Cardiac muscle cell (in vitro differentiated cells and primary cell): ENCODE measurements around the gene TCF12. TPM values are rescaled to one million over a fixed set of nuclear protein-coding genes. Genes with fewer than 3 reads are reported as not detected.

Source experiments
- DNase-seq, 2 donors: peaks; one replicate each; pipeline versions ENCODE4 v3.0.0 to v3.0.0-alpha.2; 2010 to 2017; ENCODE audit warnings: low read depth in 1 of 2, low spot score in 1 of 2
- H3K27ac ChIP-seq: fragments of 200-600 bp; sonication (generic); 2 replicates; pipeline ENCODE4 v1.5.1; 2016
- H3K27me3 ChIP-seq: fragments of 200-600 bp; sonication (generic); 2 replicates; pipeline ENCODE4 v1.6.0; 2016; ENCODE audit warnings: control low read depth
- H3K36me3 ChIP-seq: fragments of 200-600 bp; sonication (generic); 2 replicates; pipeline ENCODE4 v1.5.1; 2016; ENCODE audit warnings: control low read depth
- H3K4me1 ChIP-seq: fragments of 200-600 bp; sonication (generic); 2 replicates; pipeline ENCODE4 v1.8.1; 2017; ENCODE audit warnings: low read depth, mild to moderate bottlenecking, mixed run types
- H3K4me3 ChIP-seq: fragments of 200-600 bp; sonication (generic); 2 replicates; pipeline ENCODE4 v1.5.1; 2016; ENCODE audit warnings: mild to moderate bottlenecking
- H3K9me3 ChIP-seq: fragments of 200-600 bp; sonication (generic); 2 replicates; pipeline ENCODE4 v1.5.1; 2017; ENCODE audit warnings: low read depth, mild to moderate bottlenecking, control low read depth
- polyA plus RNA-seq: library from polyadenylated mRNA; unstranded; fragments of >200 nt; fragmentation: Nextera tagmentation; extraction: Ambion mirVana; gene quantifications from 2 replicates; pipeline ENCODE4 v1.2.1, GENCODE V29; 2016
- total RNA-seq: library from RNA; depleted of rRNA; stranded (reverse); fragments of >200 nt; gene quantifications from 2 replicates; pipeline ENCODE4 v1.2.3, GENCODE V29; 2016
- TF ChIP-seq, protein P1 (sequence below): IDR thresholded peaks from 2 replicates; pipeline ENCODE4 v1.5.1; 2012; ENCODE audit warnings: low read depth, mild to moderate bottlenecking, low read length

The TCF12 gene
- total and polyA plus RNA-seq, 2 experiments from 2014 or later, result 42.6 to 137 TPM

GRCh38 chr15:57114070-57114469 lies 195.6 kb downstream of the TCF12 start:
- no peaks in the 10 kb centered on the region for H3K27me3 ChIP-seq
- H3K36me3 ChIP-seq, result no peaks in the 10 kb centered on the region
- DNase-seq, result peak in 1 of 2 donors; percentile 63
- H3K4me3 ChIP-seq, result no peak overlapping the region
- no peaks in the 10 kb centered on the region for H3K9me3 ChIP-seq
- peaks cover 27% of the 10 kb centered on the region for H3K4me1 ChIP-seq
- TF ChIP-seq, protein P1, sequence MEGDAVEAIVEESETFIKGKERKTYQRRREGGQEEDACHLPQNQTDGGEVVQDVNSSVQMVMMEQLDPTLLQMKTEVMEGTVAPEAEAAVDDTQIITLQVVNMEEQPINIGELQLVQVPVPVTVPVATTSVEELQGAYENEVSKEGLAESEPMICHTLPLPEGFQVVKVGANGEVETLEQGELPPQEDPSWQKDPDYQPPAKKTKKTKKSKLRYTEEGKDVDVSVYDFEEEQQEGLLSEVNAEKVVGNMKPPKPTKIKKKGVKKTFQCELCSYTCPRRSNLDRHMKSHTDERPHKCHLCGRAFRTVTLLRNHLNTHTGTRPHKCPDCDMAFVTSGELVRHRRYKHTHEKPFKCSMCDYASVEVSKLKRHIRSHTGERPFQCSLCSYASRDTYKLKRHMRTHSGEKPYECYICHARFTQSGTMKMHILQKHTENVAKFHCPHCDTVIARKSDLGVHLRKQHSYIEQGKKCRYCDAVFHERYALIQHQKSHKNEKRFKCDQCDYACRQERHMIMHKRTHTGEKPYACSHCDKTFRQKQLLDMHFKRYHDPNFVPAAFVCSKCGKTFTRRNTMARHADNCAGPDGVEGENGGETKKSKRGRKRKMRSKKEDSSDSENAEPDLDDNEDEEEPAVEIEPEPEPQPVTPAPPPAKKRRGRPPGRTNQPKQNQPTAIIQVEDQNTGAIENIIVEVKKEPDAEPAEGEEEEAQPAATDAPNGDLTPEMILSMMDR, result no peak
- no peak overlapping the region for H3K27ac ChIP-seq

DNA sequence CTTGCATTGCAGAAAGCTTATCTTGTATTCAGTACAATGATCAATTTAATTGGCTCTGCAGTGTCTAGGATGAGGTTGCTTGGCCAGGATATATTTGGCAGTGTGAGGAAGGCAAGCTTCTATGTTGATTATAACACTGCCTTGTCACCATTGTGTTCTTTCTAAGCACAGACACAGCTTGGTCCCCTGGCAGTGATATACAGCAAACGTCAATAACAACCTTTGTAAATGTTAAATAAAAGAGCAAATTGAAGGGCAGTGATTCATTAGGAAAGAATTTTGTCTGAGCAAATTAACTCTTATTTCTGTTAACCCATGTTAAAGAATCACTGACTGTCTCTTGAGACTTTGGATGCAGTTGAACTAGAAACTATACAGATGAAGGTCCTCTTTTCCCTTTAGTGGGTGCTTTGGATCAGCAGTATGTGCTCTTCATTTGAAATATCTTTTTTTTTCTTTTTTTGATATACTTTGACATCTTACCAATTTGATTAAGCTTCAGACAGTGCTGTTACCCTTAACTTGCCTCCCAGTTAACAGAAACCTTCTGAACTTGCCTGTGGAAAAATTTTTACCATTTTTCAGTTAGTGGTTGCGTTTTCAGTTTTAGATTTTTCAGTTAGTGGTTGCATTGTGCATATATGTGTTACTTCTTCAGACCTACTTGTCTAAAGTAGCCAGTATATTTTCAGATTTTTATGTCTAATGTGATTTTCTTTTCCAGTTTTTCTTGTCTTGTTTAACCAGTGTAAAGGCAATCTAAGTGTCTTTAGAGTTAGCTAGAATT lies 199.8 kb downstream of the TCF12 start:
- Histone ChIP-seq H3K4me3 (no peak overlapping the region), H3K36me3 (no peaks in the 10 kb centered on the region), H3K27ac (peak overlapping the region; percentile 6), H3K4me1 (peaks cover 15% of the 10 kb centered on the region), H3K9me3 (no peaks in the 10 kb centered on the region), H3K27me3 (no peaks in the 10 kb centered on the region)
- DNase-seq, result peak in 1 of 2 donors; percentile 28
- TF ChIP-seq, protein P1, result no peak

DNA sequence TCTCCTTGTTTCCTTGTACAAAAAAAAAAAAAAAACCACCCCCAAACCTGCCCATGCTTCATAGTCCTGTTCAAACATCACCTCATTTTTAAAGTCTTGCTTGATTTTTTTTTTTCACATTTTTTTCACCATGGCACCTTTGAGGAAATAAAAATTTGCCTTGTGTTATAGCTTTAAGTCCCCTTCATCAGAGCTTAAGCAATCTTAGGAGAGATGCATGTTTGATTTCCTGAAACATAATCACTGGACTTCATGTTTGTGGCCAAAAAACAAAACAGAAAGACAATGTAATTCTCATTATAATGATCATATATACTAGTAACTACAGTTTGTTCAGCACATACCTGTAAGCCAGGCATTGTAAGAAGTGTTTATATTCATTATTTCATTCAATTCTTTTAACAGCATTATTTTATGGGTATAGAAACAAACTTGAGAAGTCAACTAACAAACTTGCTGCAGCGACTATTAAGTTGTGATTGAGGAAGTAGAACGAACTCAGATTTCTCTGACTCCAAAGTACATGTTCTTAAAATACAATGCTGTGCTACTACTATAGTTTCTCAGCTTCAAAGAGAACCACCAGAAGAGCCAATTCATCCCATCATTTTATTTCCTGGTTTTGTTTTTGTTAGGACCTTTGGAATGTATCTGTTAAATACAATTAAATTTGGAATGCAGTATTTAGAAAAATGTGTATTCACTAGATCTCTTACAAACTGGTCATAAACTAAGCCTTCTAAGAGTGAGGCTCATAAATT lies 203.8 kb downstream of the TCF12 start:
- H3K4me3 ChIP-seq, result no peak overlapping the region
- peak overlapping the region; percentile 48 for H3K27ac ChIP-seq
- H3K4me1 ChIP-seq, result peaks cover 12% of the 10 kb centered on the region
- TF ChIP-seq, protein P1, result no peak
- DNase-seq, result no peak
- no peaks in the 10 kb centered on the region for H3K9me3 ChIP-seq
- H3K36me3 ChIP-seq, result no peaks in the 10 kb centered on the region
- H3K27me3 ChIP-seq, result no peaks in the 10 kb centered on the region

GRCh38 chr15:57124036-57124435 lies 205.6 kb downstream of the TCF12 start:
- H3K27me3 ChIP-seq, result no peaks in the 10 kb centered on the region
- DNase-seq, result no peak
- H3K36me3 ChIP-seq, result no peaks in the 10 kb centered on the region
- no peaks in the 10 kb centered on the region for H3K4me1 ChIP-seq
- no peak overlapping the region for H3K4me3 ChIP-seq
- H3K27ac ChIP-seq, result no peak overlapping the region
- no peaks in the 10 kb centered on the region for H3K9me3 ChIP-seq
- TF ChIP-seq, protein P1, result no peak

DNA sequence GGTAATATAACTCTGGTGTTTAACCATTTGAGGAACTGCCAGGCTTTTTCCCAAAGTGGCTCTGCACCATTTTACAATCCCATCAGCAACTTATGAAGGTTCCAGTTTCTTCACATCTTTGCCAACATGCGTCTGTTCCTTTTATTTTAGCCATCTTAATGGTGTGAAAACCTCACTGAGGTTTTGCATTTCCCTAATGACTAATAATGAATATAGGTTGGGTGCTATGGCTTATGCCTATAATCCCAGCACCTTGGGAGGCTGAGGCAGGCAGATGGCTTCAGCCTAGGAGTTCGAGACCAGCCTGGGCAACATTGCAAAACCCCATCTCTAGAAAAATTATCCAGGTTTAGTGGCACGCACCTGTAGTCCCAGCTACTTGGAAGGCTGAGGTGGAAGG lies 210.6 kb downstream of the TCF12 start:
- DNase-seq, result no peak
- Histone ChIP-seq H3K4me1 (peaks cover 10% of the 10 kb centered on the region), H3K27me3 (no peaks in the 10 kb centered on the region), H3K36me3 (no peaks in the 10 kb centered on the region), H3K4me3 (no peak overlapping the region), H3K9me3 (no peaks in the 10 kb centered on the region), H3K27ac (no peak overlapping the region)
- TF ChIP-seq, protein P1, result no peak
